ENCODE results near the gene FXYD3. TPM values are rescaled to one million over a fixed set of nuclear protein-coding genes. Genes with fewer than 3 reads are reported as not detected.
"Not testable (repeated sequence)": the region's sequence is repeated elsewhere in the genome, so short reads cannot be mapped to it uniquely, and the experiment has no call there.

The FXYD3 gene
- total and polyA plus RNA-seq, 2 of the 13 experiments (the other 11 are each of a cell fraction or from before 2014, with no cell fraction given), result 4.9 TPM; not detected in 1

GRCh38 chr19:35129724-35130274 lies 14.2 kb downstream of the FXYD3 start (continued):
- TF ChIP-seq THAP9 (CRISPR knock-in tag; IDR thresholded peaks at IDR 0.05; ENCODE audit: borderline replicate concordance) (peak; percentile 11; the same call in 1 of the 2 replicates), GABPA (CRISPR knock-in tag; IDR thresholded peaks at IDR 0.05; ENCODE audit: low read depth) (0 out of 2 replicates have a peak, but pooled peaks have one; percentile 46), ZMYM4 (CRISPR knock-in tag; IDR thresholded peaks at IDR 0.05) (peak; percentile 46; the same call in 1 of the 2 replicates), ZNF124 (CRISPR knock-in tag; IDR thresholded peaks at IDR 0.05) (0 out of 2 replicates have a peak, but pooled peaks have one; percentile 24), ZKSCAN5 (CRISPR knock-in tag; IDR thresholded peaks at IDR 0.05) (peak; percentile 96), PITX1 (CRISPR knock-in tag; IDR thresholded peaks at IDR 0.05) (peak; percentile 68; the same call in 1 of the 2 replicates), TFDP1 (CRISPR knock-in tag; IDR thresholded peaks at IDR 0.05; ENCODE audit: borderline replicate concordance) (peak; percentile 67; the same call in 1 of the 2 replicates), FOXK1 (CRISPR knock-in tag; IDR thresholded peaks at IDR 0.05; ENCODE audit: borderline replicate concordance, low read depth) (0 out of 2 replicates have a peak, but pooled peaks have one; percentile 26), FOXA3 (CRISPR knock-in tag; IDR thresholded peaks at IDR 0.05) (peak; percentile 72; the same call in 1 of the 2 replicates), ZBTB38 (CRISPR knock-in tag; IDR thresholded peaks at IDR 0.05) (peak; percentile 67; the same call in 1 of the 2 replicates), RFXAP (CRISPR knock-in tag; IDR thresholded peaks at IDR 0.05; ENCODE audit: borderline replicate concordance) (peak; percentile 48; the same call in 1 of the 2 replicates), ETV5 (CRISPR knock-in tag; IDR thresholded peaks at IDR 0.05; ENCODE audit: borderline replicate concordance) (peak; percentile 74), ZNF556 (CRISPR knock-in tag; IDR thresholded peaks at IDR 0.05; ENCODE audit: borderline replicate concordance) (peak; percentile 76; the same call in 1 of the 2 replicates), ARNT2 (CRISPR knock-in tag; IDR thresholded peaks at IDR 0.05; ENCODE audit: low read depth) (peak; percentile 67; the same call in 1 of the 2 replicates), ARNTL (CRISPR knock-in tag; IDR thresholded peaks at IDR 0.05) (peak; percentile 88), GZF1 (CRISPR knock-in tag; IDR thresholded peaks at IDR 0.05) (0 out of 2 replicates have a peak, but pooled peaks have one; percentile 31), ZNF724P (CRISPR knock-in tag; IDR thresholded peaks at IDR 0.05; ENCODE audit: borderline replicate concordance) (0 out of 2 replicates have a peak, but pooled peaks have one; percentile 32), FOXP4 (CRISPR knock-in tag; IDR thresholded peaks at IDR 0.05) (peak; percentile 86), ZNF605 (CRISPR knock-in tag; IDR thresholded peaks at IDR 0.05) (0 out of 2 replicates have a peak, but pooled peaks have one; percentile 19), ZNF557 (CRISPR knock-in tag; IDR thresholded peaks at IDR 0.05) (peak; percentile 45; the same call in 1 of the 2 replicates), ZNF800 (CRISPR knock-in tag; IDR thresholded peaks at IDR 0.05) (peak; percentile 53)
- not testable (repeated sequence) for TF ChIP-seq GABPA (IDR thresholded peaks at IDR 0.05; ENCODE audit: low read depth, low read length)
